SK-N-SH (cell line): ENCODE data around the gene TTC28.

ENCODE experiments used
- FOXM1 ChIP-seq: IDR thresholded peaks from 2 replicates; pipeline ENCODE4 v1.4.0; 2012; ENCODE audit warnings: low read depth, mild to moderate bottlenecking
- IRF3 ChIP-seq: fragments of 150-350 bp; IDR thresholded peaks from 2 replicates; pipeline ENCODE4 v1.6.1; 2016; ENCODE audit warnings: mild to moderate bottlenecking, low read depth, low read length
- NFIC ChIP-seq: IDR thresholded peaks from 2 replicates; pipeline ENCODE4 v1.4.0; 2012; ENCODE audit warnings: borderline replicate concordance
- POLR2AphosphoS5 ChIP-seq: IDR thresholded peaks from 2 replicates; pipeline ENCODE4 v1.6.1; 2012; ENCODE audit warnings: low read depth, low read length
- RFX5 ChIP-seq: IDR thresholded peaks from 2 replicates; pipeline ENCODE4 v1.6.1; 2012; ENCODE audit warnings: mild to moderate bottlenecking, improper control_type of control experiment, low read length
- SIN3A ChIP-seq: IDR thresholded peaks from 2 replicates; pipeline ENCODE4 v1.6.1; 2012; ENCODE audit warnings: low read depth, mild to moderate bottlenecking, low read length, moderate library complexity, borderline replicate concordance
- TAF1 ChIP-seq: IDR thresholded peaks from 2 replicates; pipeline ENCODE4 v1.6.1; 2012; ENCODE audit warnings: low read depth, mild to moderate bottlenecking, low read length, moderate library complexity, borderline replicate concordance
- TEAD4 ChIP-seq: IDR thresholded peaks from 2 replicates; pipeline ENCODE4 v1.4.0; 2012; ENCODE audit warnings: mild to moderate bottlenecking, borderline replicate concordance; ENCODE audit not compliant: insufficient read depth
- YY1 ChIP-seq: IDR thresholded peaks from 2 replicates; pipeline ENCODE4 v1.4.0; 2012; ENCODE audit warnings: low read depth, mild to moderate bottlenecking
- ZBTB33 ChIP-seq: IDR thresholded peaks from 2 replicates; pipeline ENCODE4 v1.4.0; 2012; ENCODE audit warnings: low read depth, borderline replicate concordance
- TF ChIP-seq, protein P1 (sequence below): fragments of 200-600 bp; sonication (generic); IDR thresholded peaks from 2 replicates; pipeline ENCODE4 v1.6.1; 2017; ENCODE audit warnings: antibody characterized with exemption, mild to moderate bottlenecking, moderate library complexity
- TF ChIP-seq, protein P2 (sequence below): IDR thresholded peaks from 2 replicates; pipeline ENCODE4 v1.4.0; 2012; ENCODE audit warnings: low read depth

GRCh38 chr22:28329186-28330073 is 350.2 kb downstream of the TTC28 start:
- TF ChIP-seq, protein P1, sequence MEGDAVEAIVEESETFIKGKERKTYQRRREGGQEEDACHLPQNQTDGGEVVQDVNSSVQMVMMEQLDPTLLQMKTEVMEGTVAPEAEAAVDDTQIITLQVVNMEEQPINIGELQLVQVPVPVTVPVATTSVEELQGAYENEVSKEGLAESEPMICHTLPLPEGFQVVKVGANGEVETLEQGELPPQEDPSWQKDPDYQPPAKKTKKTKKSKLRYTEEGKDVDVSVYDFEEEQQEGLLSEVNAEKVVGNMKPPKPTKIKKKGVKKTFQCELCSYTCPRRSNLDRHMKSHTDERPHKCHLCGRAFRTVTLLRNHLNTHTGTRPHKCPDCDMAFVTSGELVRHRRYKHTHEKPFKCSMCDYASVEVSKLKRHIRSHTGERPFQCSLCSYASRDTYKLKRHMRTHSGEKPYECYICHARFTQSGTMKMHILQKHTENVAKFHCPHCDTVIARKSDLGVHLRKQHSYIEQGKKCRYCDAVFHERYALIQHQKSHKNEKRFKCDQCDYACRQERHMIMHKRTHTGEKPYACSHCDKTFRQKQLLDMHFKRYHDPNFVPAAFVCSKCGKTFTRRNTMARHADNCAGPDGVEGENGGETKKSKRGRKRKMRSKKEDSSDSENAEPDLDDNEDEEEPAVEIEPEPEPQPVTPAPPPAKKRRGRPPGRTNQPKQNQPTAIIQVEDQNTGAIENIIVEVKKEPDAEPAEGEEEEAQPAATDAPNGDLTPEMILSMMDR = no peak
- no peak for TF ChIP-seq RFX5
- TF ChIP-seq, protein P2, sequence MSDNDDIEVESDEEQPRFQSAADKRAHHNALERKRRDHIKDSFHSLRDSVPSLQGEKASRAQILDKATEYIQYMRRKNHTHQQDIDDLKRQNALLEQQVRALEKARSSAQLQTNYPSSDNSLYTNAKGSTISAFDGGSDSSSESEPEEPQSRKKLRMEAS = no peak
- TF ChIP-seq FOXM1 = no peak
- no peak for TF ChIP-seq TAF1
- no peak for TF ChIP-seq SIN3A
- 0 out of 2 replicates have a peak, but pooled peaks have one; percentile 17 for TF ChIP-seq POLR2AphosphoS5
- peak; percentile 43; the same call in 1 of the 2 replicates for TF ChIP-seq TEAD4
- TF ChIP-seq ZBTB33 = peak; percentile 12; the same call in 1 of the 2 replicates
- peak; percentile 47; the same call in 1 of the 2 replicates for TF ChIP-seq NFIC
- TF ChIP-seq YY1 = no peak
- TF ChIP-seq IRF3 = no peak
